ENCODE data around the gene GTF3C4.

GTF3C4 gene

GRCh38 chr9:132742821-132743311, 72.6 kb downstream of the GTF3C4 start:
- TF ChIP-seq NFIC (IDR thresholded peaks at IDR 0.05) (no peak), YY1 (IDR thresholded peaks at IDR 0.05; ENCODE audit: low read depth) (no peak), MAX (IDR thresholded peaks at IDR 0.05) (no peak), RAD21 (IDR thresholded peaks at IDR 0.05; ENCODE audit: low read depth) (no peak), EGR1 (IDR thresholded peaks at IDR 0.05) (no peak), EP300 (IDR thresholded peaks at IDR 0.05; ENCODE audit: borderline replicate concordance) (no peak), FOXM1 (IDR thresholded peaks at IDR 0.05; ENCODE audit: borderline replicate concordance, low read depth) (no peak), TEAD4 (IDR thresholded peaks at IDR 0.05) (no peak), CREB1 (IDR thresholded peaks at IDR 0.05; ENCODE audit: low read depth) (no peak), TAF1 (IDR thresholded peaks at IDR 0.05; ENCODE audit: low read depth) (no peak), USF1 (IDR thresholded peaks at IDR 0.05) (no peak), TCF12 (IDR thresholded peaks at IDR 0.05; ENCODE audit: low read depth) (no peak), REST (IDR thresholded peaks at IDR 0.05; ENCODE audit: low read depth) (no peak), ZBTB7A (IDR thresholded peaks at IDR 0.05; ENCODE audit: low read depth) (no peak), CEBPB (IDR thresholded peaks at IDR 0.05) (no peak)

GRCh38 chr9:132743931-132744479, 73.7 kb downstream of the GTF3C4 start:
- TF ChIP-seq TCF12 (IDR thresholded peaks at IDR 0.05; ENCODE audit: low read depth) (no peak), CEBPB (IDR thresholded peaks at IDR 0.05) (no peak), REST (IDR thresholded peaks at IDR 0.05; ENCODE audit: low read depth) (no peak), ZBTB7A (IDR thresholded peaks at IDR 0.05; ENCODE audit: low read depth) (no peak), TAF1 (IDR thresholded peaks at IDR 0.05; ENCODE audit: low read depth) (no peak)

All from Ishikawa (cell line).